ENCODE measurements around the gene TRPC3.

Gene TRPC3

GRCh38 chr4:121964958-121965357 lies 13.1 kb upstream of the TRPC3 start:
- TF ChIP-seq SUZ12 (IDR thresholded peaks at IDR 0.05; ENCODE audit: extremely low read depth, insufficient read depth, insufficient read length) (no peak), ZNF274 (IDR thresholded peaks at IDR 0.05; ENCODE audit: low read depth, low read length) (no peak), YY1 (IDR thresholded peaks at IDR 0.05; ENCODE audit: insufficient read depth, insufficient read length) (no peak)
- no peak overlapping the region for H3K9ac ChIP-seq (ENCODE audit: insufficient read length, low read depth)
- DNase-seq (ENCODE audit: low read depth, low spot score) = no peak
- H3K4me3 ChIP-seq (ENCODE audit: insufficient read length, low read depth) = no peak overlapping the region
- H3K4me1 ChIP-seq (ENCODE audit: insufficient read depth, insufficient read length) = no peaks in the 10 kb centered on the region
- no peaks in the 10 kb centered on the region for H3K27me3 ChIP-seq (ENCODE audit: insufficient read depth, insufficient read length)
- H3K9me3 ChIP-seq (ENCODE audit: insufficient read depth, low read length) = no peaks in the 10 kb centered on the region
- H3K36me3 ChIP-seq (ENCODE audit: insufficient read depth, insufficient read length, low read length) = no peaks in the 10 kb centered on the region

- Histone ChIP-seq H3K9me3 (ENCODE audit: insufficient read depth, low read length) (no peaks in the 10 kb centered on the region), H3K4me1 (ENCODE audit: insufficient read depth, insufficient read length) (no peaks in the 10 kb centered on the region), H3K4me3 (ENCODE audit: insufficient read length, low read depth) (no peak overlapping the region), H3K36me3 (ENCODE audit: insufficient read depth, insufficient read length, low read length) (no peaks in the 10 kb centered on the region), H3K27me3 (ENCODE audit: insufficient read depth, insufficient read length) (no peaks in the 10 kb centered on the region), H3K9ac (ENCODE audit: insufficient read length, low read depth) (no peak overlapping the region)
- TF ChIP-seq YY1 (IDR thresholded peaks at IDR 0.05; ENCODE audit: insufficient read depth, insufficient read length) = no peak
- TF ChIP-seq ZNF274 (IDR thresholded peaks at IDR 0.05; ENCODE audit: low read depth, low read length) = no peak
- no peak for TF ChIP-seq SUZ12 (IDR thresholded peaks at IDR 0.05; ENCODE audit: extremely low read depth, insufficient read depth, insufficient read length)
- DNase-seq (ENCODE audit: low read depth, low spot score) = no peak
These were observed 9.0 kb upstream of the TRPC3 start for GRCh38 chr4:121960818-121961217.

- H3K4me1 ChIP-seq (ENCODE audit: insufficient read depth, insufficient read length) = no peaks in the 10 kb centered on the region
- no peak overlapping the region for H3K9ac ChIP-seq (ENCODE audit: insufficient read length, low read depth)
- H3K27me3 ChIP-seq (ENCODE audit: insufficient read depth, insufficient read length) = peaks cover 2% of the 10 kb centered on the region
- TF ChIP-seq SUZ12 (IDR thresholded peaks at IDR 0.05; ENCODE audit: extremely low read depth, insufficient read depth, insufficient read length) = no peak
- TF ChIP-seq ZNF274 (IDR thresholded peaks at IDR 0.05; ENCODE audit: low read depth, low read length) = no peak
- no peak for TF ChIP-seq YY1 (IDR thresholded peaks at IDR 0.05; ENCODE audit: insufficient read depth, insufficient read length)
- H3K4me3 ChIP-seq (ENCODE audit: insufficient read length, low read depth) = no peak overlapping the region
- H3K9me3 ChIP-seq (ENCODE audit: insufficient read depth, low read length) = no peaks in the 10 kb centered on the region
- DNase-seq (ENCODE audit: low read depth, low spot score) = no peak
- no peaks in the 10 kb centered on the region for H3K36me3 ChIP-seq (ENCODE audit: insufficient read depth, insufficient read length, low read length)
These were observed 6.9 kb upstream of the TRPC3 start for GRCh38 chr4:121958777-121959176.

- Histone ChIP-seq H3K9me3 (ENCODE audit: insufficient read depth, low read length) (no peaks in the 10 kb centered on the region), H3K9ac (ENCODE audit: insufficient read length, low read depth) (no peak overlapping the region), H3K4me1 (ENCODE audit: insufficient read depth, insufficient read length) (no peaks in the 10 kb centered on the region), H3K4me3 (ENCODE audit: insufficient read length, low read depth) (no peak overlapping the region), H3K36me3 (ENCODE audit: insufficient read depth, insufficient read length, low read length) (no peaks in the 10 kb centered on the region), H3K27me3 (ENCODE audit: insufficient read depth, insufficient read length) (peaks cover 17% of the 10 kb centered on the region)
- no peak for DNase-seq (ENCODE audit: low read depth, low spot score)
- TF ChIP-seq SUZ12 (IDR thresholded peaks at IDR 0.05; ENCODE audit: extremely low read depth, insufficient read depth, insufficient read length) = no peak
- TF ChIP-seq ZNF274 (IDR thresholded peaks at IDR 0.05; ENCODE audit: low read depth, low read length) = no peak
- TF ChIP-seq YY1 (IDR thresholded peaks at IDR 0.05; ENCODE audit: insufficient read depth, insufficient read length) = no peak
These were observed 5.4 kb upstream of the TRPC3 start for GRCh38 chr4:121957266-121957665.

- Histone ChIP-seq H3K36me3 (ENCODE audit: insufficient read depth, insufficient read length, low read length) (no peaks in the 10 kb centered on the region), H3K4me1 (ENCODE audit: insufficient read depth, insufficient read length) (no peaks in the 10 kb centered on the region), H3K9me3 (ENCODE audit: insufficient read depth, low read length) (no peaks in the 10 kb centered on the region), H3K9ac (ENCODE audit: insufficient read length, low read depth) (no peak overlapping the region), H3K27me3 (ENCODE audit: insufficient read depth, insufficient read length) (peaks cover 50% of the 10 kb centered on the region), H3K4me3 (ENCODE audit: insufficient read length, low read depth) (no peak overlapping the region)
- no peak for DNase-seq (ENCODE audit: low read depth, low spot score)
- TF ChIP-seq ZNF274 (IDR thresholded peaks at IDR 0.05; ENCODE audit: low read depth, low read length) (no peak), YY1 (IDR thresholded peaks at IDR 0.05; ENCODE audit: insufficient read depth, insufficient read length) (no peak), SUZ12 (IDR thresholded peaks at IDR 0.05; ENCODE audit: extremely low read depth, insufficient read depth, insufficient read length) (no peak)
These were observed 2.0 kb upstream of the TRPC3 start for GRCh38 chr4:121953860-121954259.

- Histone ChIP-seq H3K27me3 (ENCODE audit: insufficient read depth, insufficient read length) (peaks cover 57% of the 10 kb centered on the region), H3K9ac (ENCODE audit: insufficient read length, low read depth) (no peak overlapping the region), H3K9me3 (ENCODE audit: insufficient read depth, low read length) (no peaks in the 10 kb centered on the region), H3K36me3 (ENCODE audit: insufficient read depth, insufficient read length, low read length) (no peaks in the 10 kb centered on the region), H3K4me3 (ENCODE audit: insufficient read length, low read depth) (no peak overlapping the region), H3K4me1 (ENCODE audit: insufficient read depth, insufficient read length) (no peaks in the 10 kb centered on the region)
- DNase-seq (ENCODE audit: low read depth, low spot score) = no peak
- TF ChIP-seq SUZ12 (IDR thresholded peaks at IDR 0.05; ENCODE audit: extremely low read depth, insufficient read depth, insufficient read length) = no peak
- TF ChIP-seq YY1 (IDR thresholded peaks at IDR 0.05; ENCODE audit: insufficient read depth, insufficient read length) = no peak
- no peak for TF ChIP-seq ZNF274 (IDR thresholded peaks at IDR 0.05; ENCODE audit: low read depth, low read length)
These were observed 430 bp upstream of the TRPC3 start for GRCh38 chr4:121952290-121952689.

- Histone ChIP-seq H3K27me3 (ENCODE audit: insufficient read depth, insufficient read length) (peaks cover 57% of the 10 kb centered on the region), H3K4me1 (ENCODE audit: insufficient read depth, insufficient read length) (no peaks in the 10 kb centered on the region), H3K9me3 (ENCODE audit: insufficient read depth, low read length) (no peaks in the 10 kb centered on the region), H3K36me3 (ENCODE audit: insufficient read depth, insufficient read length, low read length) (no peaks in the 10 kb centered on the region), H3K4me3 (ENCODE audit: insufficient read length, low read depth) (peak overlapping the region; percentile 66), H3K9ac (ENCODE audit: insufficient read length, low read depth) (peak overlapping the region; percentile 76)
- no peak for TF ChIP-seq SUZ12 (IDR thresholded peaks at IDR 0.05; ENCODE audit: extremely low read depth, insufficient read depth, insufficient read length)
- TF ChIP-seq ZNF274 (IDR thresholded peaks at IDR 0.05; ENCODE audit: low read depth, low read length) = no peak
- DNase-seq (ENCODE audit: low read depth, low spot score) = no peak
These were observed 960 bp downstream of the TRPC3 start for GRCh38 chr4:121950680-121951520.
